ENCODE results near the gene UMODL1. TPM values are rescaled to one million over a fixed set of nuclear protein-coding genes. Genes with fewer than 3 reads are reported as not detected.
A peak's percentile ranks its signal among the peaks of the same experiment; 100 is the strongest.

UMODL1 gene
- total and polyA plus RNA-seq, 2 donors from 2014 or later, result 0.39 TPM; not detected in 1

DNA sequence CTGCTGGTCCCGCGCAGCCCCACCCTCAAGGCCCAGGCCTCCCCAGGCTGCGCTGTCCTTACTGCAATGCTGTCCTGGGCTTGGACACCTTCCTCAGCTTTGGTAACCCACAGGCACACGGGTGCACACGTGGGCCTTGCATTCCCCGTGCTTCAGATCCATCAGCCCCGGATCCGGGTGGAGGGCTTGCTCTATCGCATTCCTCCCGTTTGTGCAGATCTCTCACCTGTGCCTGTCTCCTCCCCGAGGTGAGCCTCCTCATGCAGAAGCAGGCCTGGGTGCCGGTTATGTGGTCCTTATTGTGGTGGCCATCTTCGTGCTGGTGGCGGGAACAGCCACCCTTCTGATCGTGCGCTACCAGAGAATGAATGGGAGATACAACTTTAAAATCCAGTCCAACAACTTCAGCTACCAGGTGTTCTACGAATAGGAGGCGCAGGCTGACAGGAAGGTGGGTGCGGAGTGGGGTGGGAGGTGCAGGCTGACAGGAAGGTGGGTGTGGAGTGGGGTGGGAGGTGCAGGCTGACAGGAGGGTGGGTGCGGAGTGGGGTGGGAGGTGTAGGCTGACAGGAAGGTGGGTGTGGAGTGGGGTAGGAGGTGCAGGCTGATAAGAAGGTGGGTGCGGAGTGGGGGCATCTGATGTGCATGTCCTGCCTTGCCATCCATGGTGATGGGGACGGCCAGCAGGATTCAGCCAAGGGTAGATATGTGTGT, 66.2 kb downstream of the UMODL1 start:
- intact Hi-C loops (cut with DNase I), result no loop called here
- no peak for FAIRE-seq
- Histone ChIP-seq H3K27ac (ENCODE audit: low read depth in 2 of 2, low read length in 2 of 2) (no peak overlapping the region), H3K36me3 (ENCODE audit: control insufficient read depth in 2 of 3, insufficient read depth in 3 of 3, low read length in 3 of 3) (no peaks in the 10 kb centered on the region), H3K4me3 (ENCODE audit: low read length in 3 of 3) (no peak overlapping the region), H3K9me3 (ENCODE audit: control insufficient read depth in 2 of 3, insufficient read depth in 1 of 3, low read length in 3 of 3) (no peaks in the 10 kb centered on the region), H3K4me1 (ENCODE audit: control insufficient read depth in 2 of 3, insufficient read depth in 2 of 3, low read depth in 1 of 3, low read length in 3 of 3) (no peaks in the 10 kb centered on the region), H3K27me3 (ENCODE audit: control insufficient read depth, insufficient read depth, low read length) (no peaks in the 10 kb centered on the region), H3K9ac (ENCODE audit: low read length in 3 of 3) (no peak overlapping the region)
- peak in 1 of 5 donors; percentile 60 for DNase-seq
- TF ChIP-seq, protein P1, sequence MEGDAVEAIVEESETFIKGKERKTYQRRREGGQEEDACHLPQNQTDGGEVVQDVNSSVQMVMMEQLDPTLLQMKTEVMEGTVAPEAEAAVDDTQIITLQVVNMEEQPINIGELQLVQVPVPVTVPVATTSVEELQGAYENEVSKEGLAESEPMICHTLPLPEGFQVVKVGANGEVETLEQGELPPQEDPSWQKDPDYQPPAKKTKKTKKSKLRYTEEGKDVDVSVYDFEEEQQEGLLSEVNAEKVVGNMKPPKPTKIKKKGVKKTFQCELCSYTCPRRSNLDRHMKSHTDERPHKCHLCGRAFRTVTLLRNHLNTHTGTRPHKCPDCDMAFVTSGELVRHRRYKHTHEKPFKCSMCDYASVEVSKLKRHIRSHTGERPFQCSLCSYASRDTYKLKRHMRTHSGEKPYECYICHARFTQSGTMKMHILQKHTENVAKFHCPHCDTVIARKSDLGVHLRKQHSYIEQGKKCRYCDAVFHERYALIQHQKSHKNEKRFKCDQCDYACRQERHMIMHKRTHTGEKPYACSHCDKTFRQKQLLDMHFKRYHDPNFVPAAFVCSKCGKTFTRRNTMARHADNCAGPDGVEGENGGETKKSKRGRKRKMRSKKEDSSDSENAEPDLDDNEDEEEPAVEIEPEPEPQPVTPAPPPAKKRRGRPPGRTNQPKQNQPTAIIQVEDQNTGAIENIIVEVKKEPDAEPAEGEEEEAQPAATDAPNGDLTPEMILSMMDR (IDR thresholded peaks at IDR 0.05; ENCODE audit: borderline replicate concordance, extremely low read depth, insufficient read depth), result no peak

DNA sequence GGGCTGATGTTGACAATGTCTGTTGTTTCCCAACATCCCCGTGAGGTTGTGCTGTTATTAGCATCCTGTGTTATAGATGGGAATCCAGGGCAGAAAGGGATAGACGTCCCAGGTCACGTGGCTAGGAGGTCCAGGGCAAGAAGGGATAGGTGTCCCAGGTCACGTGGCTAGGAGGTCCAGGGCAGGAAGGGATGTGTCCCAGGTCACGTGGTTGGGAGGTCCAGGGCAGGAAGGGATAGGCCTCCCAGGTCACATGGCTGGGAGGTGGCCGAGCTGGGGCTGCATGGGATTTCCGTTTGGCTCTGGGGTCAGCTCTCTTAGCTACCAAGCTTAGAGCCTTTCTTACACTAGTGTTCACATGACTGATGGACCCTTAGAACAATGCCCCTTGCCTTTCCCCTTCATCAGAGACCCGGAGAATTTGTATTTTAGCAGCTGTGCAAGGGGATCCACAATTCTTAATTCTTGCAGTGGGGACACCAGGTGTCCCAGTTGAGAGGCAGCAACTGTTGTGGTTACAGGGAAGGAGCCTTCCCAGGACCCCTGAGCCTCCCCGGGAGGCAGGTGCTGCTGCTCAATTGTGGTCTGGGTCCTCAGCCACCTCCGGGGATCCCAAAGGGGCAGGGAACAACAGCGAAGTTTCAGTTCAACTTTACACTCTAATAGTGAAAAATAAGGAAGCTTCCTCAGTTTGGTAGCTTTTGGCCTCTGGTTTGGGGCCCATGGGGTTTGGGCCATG, 69.2 kb downstream of the UMODL1 start:
- DNase-seq (peak in 1 of 5 donors; percentile 69), FAIRE-seq (no peak)
- intact Hi-C loops (cut with DNase I), result no loop called here
- TF ChIP-seq, protein P1 (IDR thresholded peaks at IDR 0.05; ENCODE audit: borderline replicate concordance, extremely low read depth, insufficient read depth), result no peak
- no peaks in the 10 kb centered on the region for H3K9me3 ChIP-seq (ENCODE audit: control insufficient read depth in 2 of 3, insufficient read depth in 1 of 3, low read length in 3 of 3)
- H3K36me3 ChIP-seq (ENCODE audit: control insufficient read depth in 2 of 3, insufficient read depth in 3 of 3, low read length in 3 of 3), result no peaks in the 10 kb centered on the region
- no peaks in the 10 kb centered on the region for H3K4me1 ChIP-seq (ENCODE audit: control insufficient read depth in 2 of 3, insufficient read depth in 2 of 3, low read depth in 1 of 3, low read length in 3 of 3)
- H3K4me3 ChIP-seq (ENCODE audit: low read length in 3 of 3), result no peak overlapping the region
- H3K9ac ChIP-seq (ENCODE audit: low read length in 3 of 3), result no peak overlapping the region
- no peaks in the 10 kb centered on the region for H3K27me3 ChIP-seq (ENCODE audit: control insufficient read depth, insufficient read depth, low read length)
- no peak overlapping the region for H3K27ac ChIP-seq (ENCODE audit: low read depth in 2 of 2, low read length in 2 of 2)

DNA sequence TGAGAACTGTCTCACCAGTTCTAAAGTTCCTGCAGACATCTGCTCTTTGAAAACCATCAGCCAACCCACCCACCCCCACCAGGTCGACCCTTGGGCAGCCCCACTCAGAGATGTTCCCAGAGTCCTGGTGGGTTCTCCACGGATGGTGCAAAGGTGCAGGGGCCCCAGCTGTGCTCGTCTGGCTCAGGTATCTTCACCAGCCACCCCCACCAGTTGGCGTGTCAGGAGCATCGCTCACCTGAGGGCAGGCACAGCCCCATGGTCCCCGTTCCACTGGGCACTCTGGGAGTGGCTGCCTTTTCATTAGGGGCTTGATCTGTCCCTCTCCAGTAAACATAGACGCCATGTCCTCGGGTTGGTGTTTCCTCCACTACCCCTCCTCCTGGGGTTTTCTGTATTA, 70.5 kb downstream of the UMODL1 start:
- no peaks in the 10 kb centered on the region for H3K9me3 ChIP-seq (ENCODE audit: control insufficient read depth in 2 of 3, insufficient read depth in 1 of 3, low read length in 3 of 3)
- no peaks in the 10 kb centered on the region for H3K36me3 ChIP-seq (ENCODE audit: control insufficient read depth in 2 of 3, insufficient read depth in 3 of 3, low read length in 3 of 3)
- H3K4me3 ChIP-seq (ENCODE audit: low read length in 3 of 3), result no peak overlapping the region
- intact Hi-C loops (cut with DNase I), result no loop called here
- H3K9ac ChIP-seq (ENCODE audit: low read length in 3 of 3), result no peak overlapping the region
- no peaks in the 10 kb centered on the region for H3K4me1 ChIP-seq (ENCODE audit: control insufficient read depth in 2 of 3, insufficient read depth in 2 of 3, low read depth in 1 of 3, low read length in 3 of 3)
- H3K27ac ChIP-seq (ENCODE audit: low read depth in 2 of 2, low read length in 2 of 2), result no peak overlapping the region
- FAIRE-seq (no peak), DNase-seq (peak in 1 of 5 donors; percentile 59)
- TF ChIP-seq, protein P1 (IDR thresholded peaks at IDR 0.05; ENCODE audit: borderline replicate concordance, extremely low read depth, insufficient read depth), result no peak
- no peaks in the 10 kb centered on the region for H3K27me3 ChIP-seq (ENCODE audit: control insufficient read depth, insufficient read depth, low read length)

All from kidney (tissue), 14 donors.